GM18951 (cell line): ENCODE measurements around the gene BMPER.

Experiments
- POLR2A ChIP-seq: IDR thresholded peaks from 4 replicates; pipeline ENCODE4 v1.6.1; 2011; ENCODE audit warnings: mild to moderate bottlenecking; ENCODE audit not compliant: insufficient read length, insufficient read depth; ENCODE audit errors: extremely low read depth
- in situ Hi-C: fragments of 300-500 bp; cut with MboI; formaldehyde crosslinking; loops from one replicate; pipeline ENCODE4 v1.12.0; 2022; ENCODE audit warnings: low sequenced_read_pairs, mixed read lengths, inconsistent platforms; ENCODE audit not compliant: unreplicated experiment

Gene BMPER

DNA sequence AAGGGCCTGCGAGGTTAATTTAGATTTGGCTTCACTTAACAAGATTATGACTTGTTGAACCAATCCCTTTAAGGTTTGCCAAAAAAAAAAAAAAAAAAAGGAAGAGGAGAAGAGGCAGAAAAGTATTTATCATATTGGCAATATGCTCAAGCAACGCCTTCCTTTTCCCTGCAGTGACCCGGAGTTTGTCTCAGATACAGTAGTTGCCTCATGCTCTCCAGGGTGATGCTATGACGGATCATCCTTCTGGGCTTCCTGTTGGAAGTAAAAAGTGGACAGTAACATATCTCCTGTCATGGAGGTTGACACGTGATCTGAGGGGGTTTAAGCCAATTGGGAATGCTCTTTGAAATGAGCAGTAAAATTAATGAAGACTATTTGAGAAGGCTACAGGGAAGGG is 117.3 kb downstream of the BMPER start:
- TF ChIP-seq POLR2A = no peak
- in situ Hi-C loops = no loop called here

DNA sequence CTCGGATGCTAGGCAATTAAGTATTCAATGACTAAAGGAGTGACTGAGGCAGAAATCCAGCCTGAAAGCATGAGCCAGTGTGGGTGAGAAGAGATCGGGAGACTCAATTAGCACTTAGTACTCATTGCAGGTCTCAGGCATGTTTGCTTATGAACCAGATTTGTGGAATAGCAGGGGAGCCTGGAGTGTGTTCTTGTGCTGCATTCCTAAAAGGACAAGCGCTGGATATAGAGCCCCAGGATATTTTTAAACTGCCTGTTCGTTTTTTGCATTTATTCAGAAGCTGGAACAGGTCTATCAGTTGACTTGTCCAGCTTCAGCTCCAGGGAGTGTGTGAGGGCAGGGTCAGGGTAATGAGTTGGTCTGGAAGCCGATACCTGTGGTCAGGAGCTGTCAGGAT is 120.3 kb downstream of the BMPER start:
- no peak for TF ChIP-seq POLR2A
- in situ Hi-C loops = no loop called here

DNA sequence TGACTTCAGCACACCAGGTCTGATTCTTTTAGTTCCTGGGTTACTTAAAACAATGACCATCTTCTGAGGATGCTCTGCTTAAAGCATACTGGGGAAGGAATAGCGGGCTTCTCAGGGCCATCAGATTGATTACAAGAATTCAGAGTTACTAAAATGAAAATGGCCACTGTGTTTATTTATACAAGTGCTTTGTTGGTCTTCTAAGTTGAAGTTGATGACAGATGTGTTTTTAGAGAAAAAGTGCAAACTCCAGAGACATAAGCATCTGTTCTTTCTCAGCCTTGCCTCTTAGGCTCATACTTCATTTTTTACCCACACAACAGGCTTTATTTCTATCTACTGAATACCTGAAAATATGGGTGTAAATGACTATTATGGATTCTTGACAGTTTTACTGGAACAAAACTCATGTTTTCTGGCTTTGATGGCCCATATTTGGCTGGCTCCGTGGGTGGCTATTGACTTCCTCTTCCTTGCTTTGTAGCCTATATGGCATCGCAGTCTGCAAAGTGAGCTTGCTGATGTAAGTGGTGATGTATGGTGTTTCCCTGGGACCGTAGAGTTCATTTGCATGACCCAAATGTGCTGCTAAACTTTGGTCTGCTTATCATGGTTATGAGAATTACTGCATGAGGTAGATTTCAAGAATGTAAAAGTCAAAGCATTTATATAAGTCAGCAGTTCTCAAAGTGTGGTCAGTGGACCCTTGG is 121.3 kb downstream of the BMPER start:
- no peak for TF ChIP-seq POLR2A
- in situ Hi-C loops = no loop called here

DNA sequence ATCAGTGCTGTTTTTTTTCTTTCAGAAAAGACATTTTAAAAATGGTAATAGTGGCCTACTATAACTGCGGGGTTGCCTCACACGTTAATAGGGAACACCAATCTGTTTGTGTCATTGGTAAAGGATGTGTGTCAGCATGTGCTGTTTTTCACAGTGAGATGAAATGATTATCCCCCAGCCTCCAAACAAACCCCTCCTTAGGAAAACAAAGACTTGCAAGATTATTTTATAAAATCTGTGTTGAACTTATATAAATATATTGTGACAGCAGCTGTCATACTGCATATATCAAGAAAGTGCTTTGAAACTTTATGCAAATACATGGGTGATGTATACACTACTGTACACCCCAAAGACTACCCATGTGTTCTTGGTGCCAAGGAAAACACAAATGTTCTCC is 125.8 kb downstream of the BMPER start:
- no peak for TF ChIP-seq POLR2A
- in situ Hi-C loops = no loop called here

DNA sequence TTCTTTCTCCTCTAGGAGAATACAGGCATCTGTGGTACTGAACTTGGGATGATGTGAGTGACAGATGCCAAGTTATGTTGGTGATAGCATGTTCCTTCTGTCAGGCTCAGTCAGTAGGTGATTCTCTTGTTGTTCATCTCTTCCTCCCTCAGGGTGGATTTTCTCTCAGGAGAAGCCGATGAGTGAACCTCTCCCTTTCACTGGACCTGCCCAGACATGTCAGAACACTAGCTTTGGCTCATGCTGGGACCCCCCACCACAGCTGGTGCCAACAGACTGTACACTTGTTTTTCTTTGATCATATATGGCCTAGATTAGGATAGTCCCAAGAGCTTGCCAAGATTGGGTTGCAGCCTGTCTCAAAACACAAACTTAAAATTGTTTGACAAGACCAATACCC is 129.4 kb downstream of the BMPER start:
- no peak for TF ChIP-seq POLR2A
- in situ Hi-C loops = no loop called here

DNA sequence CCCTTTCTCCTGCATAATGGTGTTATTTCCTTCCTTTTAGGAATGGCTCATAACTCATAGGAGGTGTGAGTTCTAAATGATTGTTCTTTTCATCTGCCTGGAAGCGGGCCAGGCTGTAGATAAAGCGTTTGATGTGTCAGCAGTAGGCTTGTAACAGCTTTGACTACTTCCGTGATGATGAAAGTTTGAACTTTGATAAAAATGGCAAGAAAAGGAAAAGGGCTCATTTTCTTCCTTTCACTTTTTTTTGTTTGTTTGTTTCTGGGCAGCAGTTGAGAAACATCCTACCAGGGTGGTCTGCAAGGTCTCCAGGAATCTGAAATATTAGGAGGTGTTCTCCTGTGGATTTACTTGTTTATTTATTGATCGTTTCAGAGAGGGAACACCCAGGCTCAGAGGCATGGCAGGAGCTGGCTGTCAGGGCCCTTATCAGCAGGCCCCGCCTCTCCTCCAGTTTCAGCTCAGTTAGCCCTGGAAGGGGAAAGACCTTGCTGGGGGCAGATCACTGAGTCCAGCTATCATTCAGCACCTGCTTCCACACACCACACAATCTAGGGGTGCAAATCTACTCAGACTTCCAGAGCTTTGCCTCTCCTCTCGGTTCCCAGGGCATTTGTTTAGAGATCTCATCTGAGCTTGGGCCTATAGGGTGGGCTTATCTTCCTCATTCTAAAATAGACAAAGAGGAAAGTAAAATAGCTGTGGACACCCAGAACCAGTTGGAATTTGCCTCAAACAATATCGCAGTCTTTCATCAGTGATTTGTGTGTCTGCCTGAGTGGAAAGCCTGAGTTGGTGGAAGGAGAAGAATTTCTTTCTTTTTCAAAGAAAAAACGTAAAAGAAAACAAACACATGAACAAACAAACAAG is 130.9 kb downstream of the BMPER start:
- in situ Hi-C loops = no loop called here

DNA sequence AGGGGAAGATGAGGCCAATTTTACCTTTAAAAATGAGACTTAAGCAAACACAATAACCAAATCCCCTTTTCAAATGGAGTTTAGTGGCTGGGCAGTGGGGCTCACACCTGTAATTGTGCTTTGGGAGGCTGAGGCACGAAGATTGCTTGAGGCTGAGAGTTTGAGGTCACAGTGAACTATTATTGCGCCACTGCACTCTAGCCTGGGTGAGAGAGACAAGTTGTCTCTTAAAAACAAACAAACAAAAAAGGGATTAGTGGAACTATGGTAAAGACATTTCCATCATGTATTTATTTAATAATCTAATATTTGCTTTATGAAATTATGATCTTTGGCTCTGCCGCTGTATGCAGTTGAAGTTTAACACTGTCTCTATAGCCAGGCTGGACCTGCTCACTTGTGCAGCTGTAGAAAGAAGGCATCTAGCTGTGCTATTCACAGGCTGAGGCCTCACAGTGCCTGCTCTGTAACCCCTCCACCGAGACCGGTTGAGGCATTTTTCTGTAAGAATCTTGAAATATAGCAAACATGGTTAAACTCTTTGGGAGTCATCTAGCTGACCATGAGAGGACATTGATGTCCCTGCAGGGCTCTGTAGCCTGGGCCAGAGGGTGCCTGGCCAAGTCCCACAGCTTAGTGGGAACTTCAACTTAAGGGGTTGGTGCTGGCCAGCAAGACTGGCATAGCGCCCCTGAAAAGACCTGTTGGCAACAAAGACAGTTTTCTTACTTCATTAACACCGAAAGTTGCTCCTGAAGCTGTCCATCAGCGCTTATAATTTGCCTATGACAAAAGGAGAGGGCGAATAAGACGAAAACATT is 131.8 kb downstream of the BMPER start:
- no peak for TF ChIP-seq POLR2A
- in situ Hi-C loops = no loop called here

More for the DNA sequence above, 130.9 kb downstream of the BMPER start:
- no peak for TF ChIP-seq POLR2A

DNA sequence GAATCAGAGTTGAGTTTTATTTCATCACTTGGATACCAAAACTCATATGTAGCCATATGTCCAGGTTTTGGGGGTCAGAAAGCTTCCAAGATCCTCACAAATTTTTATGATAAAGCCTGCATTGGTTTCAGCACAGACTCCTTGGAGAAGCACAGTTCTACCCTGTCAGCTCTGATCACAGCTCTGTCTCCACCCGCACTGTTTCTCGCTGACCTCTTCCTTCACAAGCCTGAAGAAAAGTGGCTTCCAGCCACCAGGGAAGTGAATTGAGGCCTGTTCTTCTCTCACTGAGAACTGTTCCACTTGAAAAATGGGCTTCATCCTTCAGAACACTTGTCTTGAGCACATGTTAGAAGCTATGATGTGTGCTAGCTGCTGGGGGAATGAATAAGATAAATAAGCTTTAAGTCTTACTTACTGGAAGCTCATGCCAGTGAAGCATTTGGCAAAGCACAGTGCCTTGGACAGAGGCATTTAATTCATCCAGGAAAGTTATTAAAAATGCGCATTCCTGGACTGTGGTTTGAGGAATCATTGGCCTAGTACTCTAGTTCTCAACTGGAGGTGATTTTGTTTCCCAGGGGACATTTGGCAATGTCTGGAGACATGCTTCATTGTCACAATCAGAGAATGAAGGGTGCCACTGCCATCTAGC is 133.6 kb downstream of the BMPER start:
- in situ Hi-C loops = no loop called here

DNA sequence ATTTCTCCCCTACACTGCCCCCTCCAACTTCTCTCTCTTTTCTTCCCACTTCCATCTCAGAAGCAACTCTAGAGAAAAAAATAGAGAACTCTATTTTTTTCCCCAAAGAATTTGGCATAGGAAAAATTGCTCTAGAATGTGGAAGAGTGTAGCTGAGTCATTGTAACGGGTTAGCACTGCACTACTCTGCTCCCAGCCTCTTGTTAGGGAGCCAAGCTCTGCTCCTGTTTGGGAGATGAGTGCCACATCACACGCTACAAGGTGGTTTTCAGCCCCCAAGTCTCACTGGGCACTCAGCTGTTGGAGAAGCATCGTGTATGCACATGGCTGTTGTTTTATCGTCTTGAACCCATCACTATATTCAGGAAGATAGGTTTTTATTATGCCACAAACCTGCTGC is 136.4 kb downstream of the BMPER start:
- no peak for TF ChIP-seq POLR2A
- in situ Hi-C loops = no loop called here

More for the DNA sequence above, 133.6 kb downstream of the BMPER start:
- TF ChIP-seq POLR2A = no peak

DNA sequence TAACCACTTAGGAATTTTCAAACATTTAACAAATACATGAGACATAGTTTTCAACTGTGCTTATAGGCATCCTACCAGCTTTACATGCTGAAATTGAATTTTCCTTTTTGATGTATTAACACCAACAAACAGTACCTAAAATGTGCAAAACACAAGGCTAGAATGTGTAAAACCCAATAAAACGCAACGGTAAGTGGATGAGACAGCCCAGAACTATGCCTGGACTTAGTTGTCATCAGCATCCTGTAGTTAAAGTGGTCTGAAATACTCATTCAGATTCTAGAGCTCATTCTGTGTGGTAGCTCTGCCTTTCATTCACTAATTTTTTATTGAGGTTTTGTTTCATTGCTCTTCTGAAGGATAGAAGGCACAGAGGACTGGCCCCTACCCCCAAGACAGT is 137.1 kb downstream of the BMPER start:
- in situ Hi-C loops = no loop called here

DNA sequence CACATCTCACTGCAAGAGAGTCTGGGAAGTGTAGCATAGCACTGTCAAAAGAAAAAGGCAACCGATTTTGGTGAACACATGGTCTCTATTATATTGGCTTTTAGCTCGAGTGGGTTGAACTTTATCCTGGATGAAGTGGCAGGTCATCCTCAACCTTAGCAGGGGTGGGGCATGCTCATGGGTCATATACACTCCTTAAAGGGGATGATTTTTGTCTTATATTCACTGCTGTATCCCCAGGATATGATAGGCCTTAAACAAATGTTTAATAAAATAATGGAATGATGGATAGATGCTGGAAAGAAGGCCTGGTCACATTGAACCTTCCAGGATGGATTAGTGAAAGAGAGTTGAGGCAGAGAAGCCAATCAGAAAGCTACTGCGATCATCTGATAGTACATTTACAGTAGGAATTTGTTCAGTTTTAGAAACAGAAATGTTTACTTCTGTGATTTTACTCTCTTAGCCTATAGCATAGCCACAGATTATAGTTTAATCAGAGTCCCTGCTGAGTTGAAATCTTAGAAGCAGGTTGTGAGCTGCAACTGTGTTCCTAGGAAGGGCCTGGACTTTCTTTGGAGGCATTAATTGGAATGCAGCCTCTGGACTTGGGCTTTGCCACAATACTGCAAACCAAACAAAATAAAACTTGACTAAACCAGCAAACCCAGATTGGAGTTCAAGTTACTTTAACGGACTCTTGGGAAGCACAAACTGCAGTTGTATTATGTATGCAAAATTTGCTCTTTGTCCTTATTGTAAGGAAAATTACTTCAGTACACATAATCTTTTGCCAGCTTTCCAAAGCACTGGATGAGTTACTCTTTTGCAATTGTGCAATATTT is 138.3 kb downstream of the BMPER start:
- in situ Hi-C loops = no loop called here
- TF ChIP-seq POLR2A = no peak

More for the DNA sequence above, 137.1 kb downstream of the BMPER start:
- TF ChIP-seq POLR2A = no peak

DNA sequence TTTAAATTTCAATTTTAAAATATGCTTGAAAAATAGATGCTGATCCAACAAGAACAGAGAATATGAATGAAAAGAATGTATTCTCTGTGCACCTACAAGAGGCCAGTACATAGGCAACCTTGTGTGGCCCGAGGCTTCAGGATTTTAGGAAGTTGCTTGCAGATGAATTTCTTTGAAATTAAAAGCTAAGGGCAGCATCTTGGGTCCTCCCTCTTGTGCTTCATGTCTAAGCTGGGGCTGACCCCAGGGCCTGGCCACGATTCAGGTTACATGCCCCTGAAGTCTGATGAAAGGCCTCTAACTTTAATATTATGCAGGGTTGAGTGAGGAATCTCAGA is 138.9 kb downstream of the BMPER start:
- TF ChIP-seq POLR2A = no peak
- in situ Hi-C loops = no loop called here

DNA sequence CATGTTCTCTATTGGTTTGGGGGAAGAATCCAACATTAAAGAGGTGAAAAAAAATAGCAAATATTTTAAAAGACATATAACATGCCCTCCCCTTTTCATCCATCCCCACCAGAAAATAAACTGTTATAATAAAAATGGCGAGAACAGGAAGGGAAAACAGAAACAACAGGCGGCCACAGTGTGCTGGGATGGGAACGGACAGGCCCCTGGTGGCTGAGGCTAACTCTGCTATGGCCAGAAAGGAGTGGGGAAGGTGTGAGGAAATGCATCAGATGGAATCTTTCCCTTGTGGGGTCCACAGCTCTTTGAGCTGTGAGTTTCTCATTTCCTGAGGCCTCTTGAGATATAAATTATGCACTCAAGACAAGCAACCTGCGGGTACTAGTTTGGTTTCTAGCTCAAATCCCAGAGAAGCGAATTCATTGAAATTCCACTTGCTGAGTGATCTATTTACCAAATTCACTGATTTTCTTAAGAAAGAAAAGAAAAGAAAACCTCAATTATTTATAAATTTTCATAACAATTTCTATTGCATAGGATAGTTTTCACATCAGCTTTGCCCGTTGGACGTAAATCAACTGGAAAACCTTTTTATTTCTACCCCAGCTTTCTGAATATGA is 139.5 kb downstream of the BMPER start:
- in situ Hi-C loops = no loop called here
- no peak for TF ChIP-seq POLR2A
